IPS-NIHi11 (cell line): ENCODE results near the gene CALCR.
A peak's percentile ranks its signal among the peaks of the same experiment; 100 is the strongest.

Source experiments
- DNase-seq: peaks from one replicate; pipeline ENCODE4 v3.0.0; 2012; ENCODE audit warnings: mixed read lengths, low spot score

The CALCR gene

GRCh38 chr7:93448176-93448575 is 126.3 kb downstream of the CALCR start:
- no peak for DNase-seq

GRCh38 chr7:93447509-93447908 is 127.0 kb downstream of the CALCR start:
- DNase-seq, result no peak

GRCh38 chr7:93442478-93443224 is 131.9 kb downstream of the CALCR start:
- DNase-seq, result peak; percentile 68

- no peak for DNase-seq
Observed at GRCh38 chr7:93435791-93436190, 138.7 kb downstream of the CALCR start.

GRCh38 chr7:93432130-93432529 is 142.4 kb downstream of the CALCR start:
- no peak for DNase-seq

- no peak for DNase-seq
Observed at GRCh38 chr7:93430917-93431588, 143.5 kb downstream of the CALCR start.

- DNase-seq, result no peak
Observed at GRCh38 chr7:93429563-93429962, 145.0 kb downstream of the CALCR start.

- DNase-seq, result no peak
Observed at GRCh38 chr7:93427107-93427506, 147.4 kb downstream of the CALCR start.

GRCh38 chr7:93426155-93426696 is 148.3 kb downstream of the CALCR start:
- no peak for DNase-seq

GRCh38 chr7:93414574-93414973 is 159.9 kb downstream of the CALCR start:
- no peak for DNase-seq

- no peak for DNase-seq
Observed at GRCh38 chr7:93409324-93409723, 165.2 kb downstream of the CALCR start.

GRCh38 chr7:93407239-93407638 is 167.3 kb downstream of the CALCR start:
- DNase-seq, result no peak

GRCh38 chr7:93402944-93403343 is 171.6 kb downstream of the CALCR start:
- DNase-seq, result no peak

GRCh38 chr7:93399642-93400041 is 174.9 kb downstream of the CALCR start:
- DNase-seq, result no peak

GRCh38 chr7:93392984-93393383 is 181.5 kb downstream of the CALCR start:
- no peak for DNase-seq

- no peak for DNase-seq
Observed at GRCh38 chr7:93390660-93391059, 183.9 kb downstream of the CALCR start.

- DNase-seq, result no peak
Observed at GRCh38 chr7:93382362-93382761, 192.2 kb downstream of the CALCR start.

- no peak for DNase-seq
Observed at GRCh38 chr7:93378131-93378760, 196.3 kb downstream of the CALCR start.

- no peak for DNase-seq
Observed at GRCh38 chr7:93375603-93376002, 198.9 kb downstream of the CALCR start.
